Effector memory CD4-positive, alpha-beta T cell (primary cell): ENCODE results near the gene TPSB2.
"Not testable (repeated sequence)": the region's sequence is repeated elsewhere in the genome, so short reads cannot be mapped to it uniquely, and the experiment has no call there.

Source experiments
- DNase-seq, 3 donors: peaks; one replicate each; pipeline ENCODE4 v3.0.0-alpha.2; 2020
- H3K27ac ChIP-seq: 2 replicates; pipeline ENCODE4 v1.7.0; 2013; ENCODE audit warnings: mild to moderate bottlenecking, low read length, moderate library complexity; ENCODE audit not compliant: insufficient read depth, poor library complexity, severe bottlenecking
- H3K27me3 ChIP-seq: replicated peaks from 2 replicates; pipeline ENCODE4 v1.7.0; 2013; ENCODE audit warnings: mild to moderate bottlenecking, low read length; ENCODE audit not compliant: insufficient read depth, control insufficient read depth, poor library complexity, severe bottlenecking
- H3K36me3 ChIP-seq: 2 replicates; pipeline ENCODE4 v1.7.0; 2013; ENCODE audit warnings: mild to moderate bottlenecking, low read length, moderate library complexity; ENCODE audit not compliant: control insufficient read depth, insufficient read depth
- H3K4me1 ChIP-seq: 2 replicates; pipeline ENCODE4 v1.7.0; 2013; ENCODE audit warnings: low read length, mild to moderate bottlenecking; ENCODE audit not compliant: control insufficient read depth, insufficient read depth, poor library complexity, severe bottlenecking
- H3K4me3 ChIP-seq: 2 replicates; pipeline ENCODE4 v1.7.0; 2013; ENCODE audit warnings: low read length, low read depth, mild to moderate bottlenecking; ENCODE audit not compliant: insufficient read depth, poor library complexity, severe bottlenecking
- H3K9me3 ChIP-seq: 2 replicates; pipeline ENCODE4 v1.7.0; 2013; ENCODE audit warnings: mild to moderate bottlenecking, low read length, moderate library complexity; ENCODE audit not compliant: control insufficient read depth

TPSB2 gene

GRCh38 chr16:1272453-1273198 lies 42.6 kb upstream of the TPSB2 start:
- peaks cover 11% of the 10 kb centered on the region for H3K27me3 ChIP-seq
- H3K9me3 ChIP-seq: no peaks in the 10 kb centered on the region
- no peak for DNase-seq
- no peaks in the 10 kb centered on the region for H3K36me3 ChIP-seq
- no peak overlapping the region for H3K27ac ChIP-seq
- no peaks in the 10 kb centered on the region for H3K4me1 ChIP-seq
- H3K4me3 ChIP-seq: no peak overlapping the region

GRCh38 chr16:1271724-1272413 lies 41.9 kb upstream of the TPSB2 start:
- not testable (repeated sequence) for H3K4me1 ChIP-seq, H3K27me3 ChIP-seq, H3K36me3 ChIP-seq, H3K27ac ChIP-seq, DNase-seq, H3K9me3 ChIP-seq, H3K4me3 ChIP-seq

GRCh38 chr16:1271380-1271723 lies 41.4 kb upstream of the TPSB2 start:
- no peak overlapping the region for H3K27ac ChIP-seq
- no peaks in the 10 kb centered on the region for H3K36me3 ChIP-seq
- H3K9me3 ChIP-seq: no peaks in the 10 kb centered on the region
- no peak overlapping the region for H3K4me3 ChIP-seq
- peaks cover 4% of the 10 kb centered on the region for H3K27me3 ChIP-seq
- no peak for DNase-seq
- H3K4me1 ChIP-seq: no peaks in the 10 kb centered on the region

- H3K4me1 ChIP-seq, DNase-seq, H3K27me3 ChIP-seq, H3K4me3 ChIP-seq, H3K9me3 ChIP-seq, H3K27ac ChIP-seq, H3K36me3 ChIP-seq: not testable (repeated sequence)
Measured at GRCh38 chr16:1269418-1269817, 39.4 kb upstream of the TPSB2 start.

- no peak for DNase-seq
- Histone ChIP-seq H3K27me3 (peaks cover 6% of the 10 kb centered on the region), H3K4me3 (no peak overlapping the region)
Measured at GRCh38 chr16:1265826-1266225, 35.8 kb upstream of the TPSB2 start.

GRCh38 chr16:1265090-1265630 lies 35.2 kb upstream of the TPSB2 start:
- no peak overlapping the region for H3K4me3 ChIP-seq
- no peaks in the 10 kb centered on the region for H3K4me1 ChIP-seq
- DNase-seq: no peak
- no peaks in the 10 kb centered on the region for H3K36me3 ChIP-seq
- no peak overlapping the region for H3K27ac ChIP-seq
- H3K9me3 ChIP-seq: no peaks in the 10 kb centered on the region
- peaks cover 12% of the 10 kb centered on the region for H3K27me3 ChIP-seq

More at GRCh38 chr16:1265826-1266225, 35.8 kb upstream of the TPSB2 start:
- H3K4me1 ChIP-seq: no peaks in the 10 kb centered on the region
- no peaks in the 10 kb centered on the region for H3K36me3 ChIP-seq
- H3K27ac ChIP-seq: no peak overlapping the region
- H3K9me3 ChIP-seq: no peaks in the 10 kb centered on the region

- no peak overlapping the region for H3K27ac ChIP-seq
- H3K36me3 ChIP-seq: no peaks in the 10 kb centered on the region
- no peak overlapping the region for H3K4me3 ChIP-seq
- no peak for DNase-seq
- no peaks in the 10 kb centered on the region for H3K9me3 ChIP-seq
- no peaks in the 10 kb centered on the region for H3K4me1 ChIP-seq
- H3K27me3 ChIP-seq: peaks cover 18% of the 10 kb centered on the region
Measured at GRCh38 chr16:1264345-1265089, 34.5 kb upstream of the TPSB2 start.

GRCh38 chr16:1263591-1264344 lies 33.8 kb upstream of the TPSB2 start:
- H3K4me1 ChIP-seq: peaks cover 6% of the 10 kb centered on the region
- DNase-seq: no peak
- no peaks in the 10 kb centered on the region for H3K9me3 ChIP-seq
- peaks cover 25% of the 10 kb centered on the region for H3K27me3 ChIP-seq
- no peak overlapping the region for H3K4me3 ChIP-seq
- H3K27ac ChIP-seq: no peak overlapping the region
- no peaks in the 10 kb centered on the region for H3K36me3 ChIP-seq

GRCh38 chr16:1262846-1263221 lies 32.9 kb upstream of the TPSB2 start:
- Histone ChIP-seq H3K9me3 (no peaks in the 10 kb centered on the region), H3K4me1 (peaks cover 8% of the 10 kb centered on the region), H3K27me3 (peaks cover 27% of the 10 kb centered on the region), H3K27ac (no peak overlapping the region), H3K36me3 (no peaks in the 10 kb centered on the region), H3K4me3 (no peak overlapping the region)
- no peak for DNase-seq
